Measurements from ENCODE around the gene NUP42. TPM values are rescaled to one million over a fixed set of nuclear protein-coding genes. Genes with fewer than 3 reads are reported as not detected.

The NUP42 gene
- total RNA-seq, 1 donor from 2014 or later, result 47.3 TPM

GRCh38 chr7:23230641-23231101 is 48.8 kb downstream of the NUP42 start:
- no peak for TF ChIP-seq CTCF (IDR thresholded peaks at IDR 0.05; ENCODE audit: unreplicated experiment)
- no peaks in the 10 kb centered on the region for H3K27me3 Mint-ChIP-seq
- no peak overlapping the region for H3K27ac Mint-ChIP-seq
- no peaks in the 10 kb centered on the region for H3K36me3 Mint-ChIP-seq (ENCODE audit: insufficient read depth)
- no peaks in the 10 kb centered on the region for H3K4me1 Mint-ChIP-seq (ENCODE audit: low read depth)
- no peaks in the 10 kb centered on the region for H3K9me3 Mint-ChIP-seq (ENCODE audit: low read depth)
- DNase-seq (ENCODE audit: low spot score, unreplicated experiment), result no peak
- H3K4me3 Mint-ChIP-seq (ENCODE audit: low read depth), result no peak overlapping the region

- no peak for TF ChIP-seq CTCF (IDR thresholded peaks at IDR 0.05; ENCODE audit: unreplicated experiment)
- Mint-ChIP-seq H3K4me1 (ENCODE audit: low read depth) (no peaks in the 10 kb centered on the region), H3K4me3 (ENCODE audit: low read depth) (no peak overlapping the region), H3K36me3 (ENCODE audit: insufficient read depth) (no peaks in the 10 kb centered on the region), H3K27ac (no peak overlapping the region), H3K27me3 (no peaks in the 10 kb centered on the region), H3K9me3 (ENCODE audit: low read depth) (no peaks in the 10 kb centered on the region)
- no peak for DNase-seq (ENCODE audit: low spot score, unreplicated experiment)
Observed at GRCh38 chr7:23232966-23233365, 51.1 kb downstream of the NUP42 start.

GRCh38 chr7:23234569-23235296 is 52.9 kb downstream of the NUP42 start:
- no peak overlapping the region for H3K4me3 Mint-ChIP-seq (ENCODE audit: low read depth)
- no peaks in the 10 kb centered on the region for H3K9me3 Mint-ChIP-seq (ENCODE audit: low read depth)
- no peak for DNase-seq (ENCODE audit: low spot score, unreplicated experiment)
- H3K27ac Mint-ChIP-seq, result no peak overlapping the region
- H3K36me3 Mint-ChIP-seq (ENCODE audit: insufficient read depth), result no peaks in the 10 kb centered on the region
- H3K4me1 Mint-ChIP-seq (ENCODE audit: low read depth), result no peaks in the 10 kb centered on the region
- no peak for TF ChIP-seq CTCF (IDR thresholded peaks at IDR 0.05; ENCODE audit: unreplicated experiment)
- no peaks in the 10 kb centered on the region for H3K27me3 Mint-ChIP-seq

- no peaks in the 10 kb centered on the region for H3K4me1 Mint-ChIP-seq (ENCODE audit: low read depth)
- no peaks in the 10 kb centered on the region for H3K36me3 Mint-ChIP-seq (ENCODE audit: insufficient read depth)
- H3K4me3 Mint-ChIP-seq (ENCODE audit: low read depth), result no peak overlapping the region
- H3K27me3 Mint-ChIP-seq, result no peaks in the 10 kb centered on the region
- no peak overlapping the region for H3K27ac Mint-ChIP-seq
- DNase-seq (ENCODE audit: low spot score, unreplicated experiment), result no peak
- H3K9me3 Mint-ChIP-seq (ENCODE audit: low read depth), result no peaks in the 10 kb centered on the region
- TF ChIP-seq CTCF (IDR thresholded peaks at IDR 0.05; ENCODE audit: unreplicated experiment), result no peak
Observed at GRCh38 chr7:23235813-23236221, 54.0 kb downstream of the NUP42 start.

GRCh38 chr7:23237000-23237399 is 55.2 kb downstream of the NUP42 start:
- no peak for DNase-seq (ENCODE audit: low spot score, unreplicated experiment)
- no peak for TF ChIP-seq CTCF (IDR thresholded peaks at IDR 0.05; ENCODE audit: unreplicated experiment)
- Mint-ChIP-seq H3K27ac (no peak overlapping the region), H3K9me3 (ENCODE audit: low read depth) (no peaks in the 10 kb centered on the region), H3K27me3 (no peaks in the 10 kb centered on the region), H3K4me3 (ENCODE audit: low read depth) (no peak overlapping the region), H3K36me3 (ENCODE audit: insufficient read depth) (no peaks in the 10 kb centered on the region), H3K4me1 (ENCODE audit: low read depth) (no peaks in the 10 kb centered on the region)
